HepG2 (cell line): Measurements from ENCODE around the gene XKR7.

ENCODE experiments used
- ARID3A ChIP-seq: IDR thresholded peaks from 2 replicates; pipeline ENCODE4 v1.6.1; 2012; ENCODE audit warnings: low read depth, low read length, improper control_type of control experiment
- CCDC6 ChIP-seq: sonication (generic); formaldehyde crosslinking; IDR thresholded peaks from 2 replicates; pipeline ENCODE4 v1.8.1; 2022; ENCODE audit warnings: mild to moderate bottlenecking, missing genetic modification reagents, moderate library complexity
- CEBPB ChIP-seq: IDR thresholded peaks from 2 replicates; pipeline ENCODE4 v1.6.1; 2011; ENCODE audit warnings: low read depth, low read length, improper control_type of control experiment, borderline replicate concordance
- CTCF ChIP-seq: sonication (generic); formaldehyde crosslinking; IDR thresholded peaks from 2 replicates; pipeline ENCODE4 v1.5.0; 2020; ENCODE audit warnings: mild to moderate bottlenecking, missing genetic modification reagents, moderate library complexity
- ETV6 ChIP-seq: sonication (generic); formaldehyde crosslinking; conservative IDR thresholded peaks from 2 replicates; pipeline ENCODE4 v1.4.0; 2020; ENCODE audit warnings: missing genetic modification reagents
- MED1 ChIP-seq: sonication (generic); formaldehyde crosslinking; IDR thresholded peaks from 2 replicates; pipeline ENCODE4 v1.4.0; 2020; ENCODE audit warnings: missing genetic modification reagents
- MEIS2 ChIP-seq: sonication (generic); formaldehyde crosslinking; IDR thresholded peaks from 2 replicates; pipeline ENCODE4 v1.9.0; 2021; ENCODE audit warnings: mild to moderate bottlenecking, missing genetic modification reagents
- NFE2L2 ChIP-seq: fragments of 150-350 bp; IDR thresholded peaks from 2 replicates; pipeline ENCODE4 v1.6.1; 2014; ENCODE audit warnings: low read length
- PATZ1 ChIP-seq: sonication (generic); formaldehyde crosslinking; IDR thresholded peaks from 2 replicates; pipeline ENCODE4 v1.4.0; 2020; ENCODE audit warnings: missing genetic modification reagents
- PHB2 ChIP-seq: fragments of 450-650 bp; IDR thresholded peaks from 2 replicates; pipeline ENCODE4 v1.6.1; 2018; ENCODE audit not compliant: partially characterized antibody
- POLR2AphosphoS5 ChIP-seq: IDR thresholded peaks from 2 replicates; pipeline ENCODE4 v1.6.1; 2012; ENCODE audit warnings: low read depth, low read length
- REST ChIP-seq, 2 experiments: IDR thresholded peaks; 2 replicates each; pipeline ENCODE4 v1.6.1; 2011 to 2012; ENCODE audit warnings: low read length in 2 of 2, borderline replicate concordance in 1 of 2, low read depth in 1 of 2, mild to moderate bottlenecking in 1 of 2, moderate library complexity in 1 of 2
- ZNF737 ChIP-seq: sonication (generic); formaldehyde crosslinking; IDR thresholded peaks from 2 replicates; pipeline ENCODE4 v1.5.0; 2020; ENCODE audit warnings: missing genetic modification reagents, mild to moderate bottlenecking, borderline replicate concordance
- ZSCAN29 ChIP-seq: sonication (generic); formaldehyde crosslinking; conservative IDR thresholded peaks from 2 replicates; pipeline ENCODE4 v1.4.0; 2020; ENCODE audit warnings: mild to moderate bottlenecking, missing genetic modification reagents

GRCh38 chr20:32052778-32053362, 84.9 kb downstream of the XKR7 start:
- no peak for TF ChIP-seq MEIS2 (CRISPR knock-in tag)
- TF ChIP-seq PATZ1, result no peak
- no peak for TF ChIP-seq REST (IDR thresholded peaks at IDR 0.05; ENCODE audit: borderline replicate concordance in 1 of 2, low read depth in 1 of 2, low read length in 2 of 2)
- TF ChIP-seq ARID3A, result no peak
- TF ChIP-seq ETV6 (CRISPR knock-in tag), result no peak
- no peak for TF ChIP-seq CTCF (CRISPR knock-in tag)
- TF ChIP-seq POLR2AphosphoS5, result no peak
- TF ChIP-seq NFE2L2, result no peak
- no peak for TF ChIP-seq CCDC6
- TF ChIP-seq PHB2, result no peak
- no peak for TF ChIP-seq ZNF737 (CRISPR knock-in tag)
- TF ChIP-seq CEBPB, result no peak
- TF ChIP-seq ZSCAN29 (CRISPR knock-in tag), result no peak
- TF ChIP-seq MED1, result no peak
